ENCODE measurements around the gene HRH4.

DNA sequence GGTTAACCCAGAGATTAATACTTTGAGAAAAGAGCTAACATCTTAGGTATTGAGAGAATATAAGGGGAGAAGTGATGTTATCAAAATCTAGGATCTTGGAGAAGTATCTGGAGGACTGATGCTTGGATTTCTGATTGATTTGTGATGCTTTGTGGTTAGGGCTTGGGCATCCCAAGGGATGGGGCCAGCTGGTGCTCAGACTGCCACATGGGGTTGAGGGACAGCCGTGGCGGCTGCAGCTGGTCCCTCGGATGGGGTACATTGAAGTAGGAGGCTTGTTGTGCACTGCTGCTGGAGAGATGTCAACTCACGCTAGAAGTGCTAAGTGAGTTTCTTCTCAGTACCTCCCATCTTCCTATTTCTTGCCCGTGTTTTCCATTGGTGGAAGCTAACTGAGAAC is 22.4 kb downstream of the HRH4 start:
- TF ChIP-seq, protein P1, sequence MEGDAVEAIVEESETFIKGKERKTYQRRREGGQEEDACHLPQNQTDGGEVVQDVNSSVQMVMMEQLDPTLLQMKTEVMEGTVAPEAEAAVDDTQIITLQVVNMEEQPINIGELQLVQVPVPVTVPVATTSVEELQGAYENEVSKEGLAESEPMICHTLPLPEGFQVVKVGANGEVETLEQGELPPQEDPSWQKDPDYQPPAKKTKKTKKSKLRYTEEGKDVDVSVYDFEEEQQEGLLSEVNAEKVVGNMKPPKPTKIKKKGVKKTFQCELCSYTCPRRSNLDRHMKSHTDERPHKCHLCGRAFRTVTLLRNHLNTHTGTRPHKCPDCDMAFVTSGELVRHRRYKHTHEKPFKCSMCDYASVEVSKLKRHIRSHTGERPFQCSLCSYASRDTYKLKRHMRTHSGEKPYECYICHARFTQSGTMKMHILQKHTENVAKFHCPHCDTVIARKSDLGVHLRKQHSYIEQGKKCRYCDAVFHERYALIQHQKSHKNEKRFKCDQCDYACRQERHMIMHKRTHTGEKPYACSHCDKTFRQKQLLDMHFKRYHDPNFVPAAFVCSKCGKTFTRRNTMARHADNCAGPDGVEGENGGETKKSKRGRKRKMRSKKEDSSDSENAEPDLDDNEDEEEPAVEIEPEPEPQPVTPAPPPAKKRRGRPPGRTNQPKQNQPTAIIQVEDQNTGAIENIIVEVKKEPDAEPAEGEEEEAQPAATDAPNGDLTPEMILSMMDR (IDR thresholded peaks at IDR 0.05; ENCODE audit: low read depth, low read length), result no peak
- TF ChIP-seq POLR2A (IDR thresholded peaks at IDR 0.05; ENCODE audit: extremely low read depth, insufficient read length), result no peak
